Measurements from ENCODE around the gene FOSL1.
"Not testable (repeated sequence)": the region's sequence is repeated elsewhere in the genome, so short reads cannot be mapped to it uniquely, and the experiment has no call there.

FOSL1 gene

DNA sequence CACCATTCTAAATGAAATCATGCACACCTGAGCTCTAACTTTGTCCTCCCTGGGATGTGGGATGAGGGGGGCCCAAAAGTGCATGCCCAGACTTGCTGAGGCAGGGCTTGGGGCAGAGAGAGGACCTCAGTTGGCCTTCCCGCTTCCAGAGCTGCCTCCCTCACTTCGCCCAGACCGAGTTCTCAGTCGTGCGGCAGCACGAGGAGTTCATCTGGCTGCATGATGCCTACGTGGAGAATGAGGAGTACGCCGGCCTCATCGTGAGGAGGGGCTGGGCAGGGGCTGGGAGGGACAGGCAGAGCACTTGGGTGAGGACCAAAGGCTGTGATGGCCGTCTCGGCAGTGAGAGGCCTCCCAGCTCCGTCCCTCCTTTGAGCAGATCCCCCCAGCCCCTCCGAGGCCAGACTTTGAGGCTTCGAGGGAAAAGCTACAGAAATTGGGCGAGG lies 50.4 kb downstream of the FOSL1 start:
- no peak for DNase-seq

DNA sequence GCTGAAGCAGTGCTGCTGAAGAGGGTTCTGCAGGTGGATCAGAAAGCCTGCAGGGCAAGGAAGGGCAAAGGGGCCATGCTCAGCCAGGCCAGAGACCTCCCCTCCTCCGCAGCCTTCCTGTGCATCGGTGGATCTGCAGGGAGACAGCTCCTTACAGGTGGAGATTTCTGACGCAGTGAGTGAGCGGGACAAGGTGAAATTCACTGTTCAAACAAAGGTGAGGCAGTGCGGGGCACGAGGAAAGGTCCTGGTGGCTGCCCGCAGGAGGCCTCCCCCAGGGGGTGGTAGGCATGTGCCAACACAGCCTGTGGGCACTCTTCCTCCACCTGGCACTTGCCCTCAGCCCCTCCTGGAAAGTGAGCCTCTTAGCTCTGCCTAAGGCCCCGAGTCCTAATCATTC lies 50.8 kb downstream of the FOSL1 start:
- DNase-seq: no peak

DNA sequence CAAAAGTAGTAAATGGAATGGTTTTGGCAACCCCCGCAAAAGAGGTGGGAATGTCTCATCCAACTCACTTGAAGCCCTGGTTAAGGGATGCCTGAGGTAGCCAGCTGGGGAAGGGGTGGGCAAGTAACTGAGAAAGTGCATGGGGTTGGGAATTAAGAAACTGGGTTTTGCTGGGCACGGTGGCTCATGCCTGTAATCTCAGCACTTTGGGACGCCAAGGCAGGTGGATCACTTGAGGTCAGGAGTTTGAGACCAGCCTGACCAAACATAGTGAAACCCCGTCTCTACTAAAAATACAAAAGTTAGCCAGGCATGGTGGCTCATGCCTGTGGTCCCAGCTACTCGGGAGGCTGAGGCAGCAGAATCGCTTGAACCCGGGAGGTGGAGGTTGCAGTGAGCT lies 51.5 kb downstream of the FOSL1 start:
- DNase-seq: not testable (repeated sequence)

DNA sequence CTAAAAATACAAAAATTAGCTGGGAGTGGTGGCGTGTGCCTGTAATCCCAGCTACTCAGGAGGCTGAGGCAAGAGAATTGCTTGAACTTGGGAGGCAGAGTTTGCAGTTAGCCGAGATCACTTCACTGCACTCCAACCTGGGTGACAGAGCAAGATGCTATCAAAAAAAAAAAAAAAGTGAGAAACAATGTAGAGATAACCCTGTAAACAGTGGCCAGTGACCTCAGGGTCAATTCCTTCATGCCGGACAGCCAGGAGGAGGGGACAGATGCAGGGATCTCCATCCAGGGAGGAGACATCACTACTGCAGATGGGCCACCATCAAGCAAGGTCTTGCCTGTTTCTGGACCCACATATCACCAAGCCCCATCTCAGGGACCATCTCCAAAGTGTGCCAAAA lies 52.4 kb downstream of the FOSL1 start:
- DNase-seq: no peak

DNA sequence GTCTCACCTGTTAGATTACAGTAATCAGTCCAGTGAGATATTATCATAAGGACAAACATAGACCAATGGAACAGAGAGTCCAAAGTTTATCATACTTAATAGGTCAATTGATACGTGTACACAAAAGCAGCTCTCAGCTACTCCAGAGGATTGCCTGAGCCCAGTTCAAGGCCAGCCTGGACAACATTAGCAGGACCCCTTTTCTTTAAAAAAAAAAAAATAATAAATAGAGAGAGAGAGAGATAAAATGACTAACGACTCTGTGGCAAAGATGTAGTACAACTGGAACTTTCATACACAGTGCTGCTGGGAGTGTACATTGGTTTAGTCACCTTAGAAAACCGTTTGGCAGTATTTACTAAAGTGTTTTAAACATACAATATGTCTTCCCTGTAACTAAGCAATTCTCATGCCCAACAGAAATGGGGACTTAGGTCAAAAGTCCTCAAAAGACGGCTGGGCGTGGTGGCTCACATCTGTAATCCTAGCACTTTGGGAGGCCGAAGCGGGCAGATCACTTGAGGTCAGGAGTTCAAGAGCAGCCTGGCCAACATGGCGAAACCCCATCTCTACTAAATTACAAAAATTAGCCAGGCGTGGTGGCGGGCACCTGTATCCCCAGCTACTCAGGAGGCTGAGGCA lies 55.8 kb downstream of the FOSL1 start:
- no peak for DNase-seq

DNA sequence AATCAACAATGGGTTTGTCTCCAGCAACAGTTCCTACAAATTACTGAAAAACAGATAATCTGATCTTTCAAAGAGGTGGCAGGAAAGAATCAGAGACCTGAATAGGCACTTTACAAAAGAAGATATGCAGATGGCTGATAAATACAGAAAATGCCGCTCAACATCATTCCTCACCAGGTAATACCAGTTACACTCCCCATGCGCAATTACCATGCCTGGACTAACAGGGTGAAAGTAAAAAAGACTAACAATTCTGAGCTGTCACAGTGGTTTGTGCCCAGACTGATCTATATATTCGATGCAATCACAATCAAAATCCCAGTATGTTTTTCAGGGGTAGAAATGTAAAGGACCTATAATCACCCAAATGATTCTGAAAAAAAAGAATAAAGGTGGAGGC lies 56.4 kb downstream of the FOSL1 start:
- no peak for DNase-seq

DNA sequence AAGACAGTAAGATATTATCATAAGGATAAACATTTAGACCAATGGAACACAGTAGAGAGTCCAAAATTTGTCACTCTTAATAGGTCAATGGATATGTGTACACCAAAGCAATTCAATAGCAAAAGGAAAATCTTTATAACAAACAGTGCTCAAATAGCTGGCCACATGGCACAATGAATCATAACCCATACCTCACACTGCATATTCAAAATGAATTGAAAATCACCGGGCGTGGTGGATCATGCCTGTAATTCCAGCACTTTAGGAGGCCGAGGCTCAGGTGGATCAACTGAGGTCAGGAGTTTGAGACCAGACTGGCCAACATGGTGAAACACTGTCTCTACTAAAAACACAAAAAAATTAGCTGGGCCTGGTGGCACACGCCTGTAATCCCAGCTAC lies 58.0 kb downstream of the FOSL1 start:
- DNase-seq: no peak
